ENCODE measurements around the gene MOV10L1.
"Not testable (repeated sequence)": the region's sequence is repeated elsewhere in the genome, so short reads cannot be mapped to it uniquely, and the experiment has no call there.

Gene MOV10L1

DNA sequence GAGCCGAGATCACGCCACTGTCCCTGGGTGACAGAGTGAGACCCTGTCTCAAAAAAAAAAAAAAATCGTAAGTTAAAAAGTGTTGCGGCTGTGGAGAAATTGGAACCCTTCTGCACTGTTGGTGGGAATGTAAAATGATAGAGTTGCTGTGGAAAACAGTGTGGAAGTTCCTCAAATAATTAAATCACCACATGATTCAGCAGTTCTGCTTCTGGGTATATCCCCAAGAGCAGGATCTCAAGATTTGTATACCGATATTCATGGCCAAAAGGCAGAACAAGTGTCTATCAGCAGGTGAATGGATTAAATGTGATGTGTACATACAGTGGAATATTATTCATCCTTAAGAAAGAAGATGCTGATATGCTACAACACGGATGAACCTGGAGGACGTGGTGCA lies 114.8 kb downstream of the MOV10L1 start:
- DNase-seq (ENCODE audit: low read depth in 2 of 2): no peak

- DNase-seq (ENCODE audit: low read depth in 2 of 2): not testable (repeated sequence)
These were observed 115.2 kb downstream of the MOV10L1 start for GRCh38 chr22:50204998-50205397.

DNA sequence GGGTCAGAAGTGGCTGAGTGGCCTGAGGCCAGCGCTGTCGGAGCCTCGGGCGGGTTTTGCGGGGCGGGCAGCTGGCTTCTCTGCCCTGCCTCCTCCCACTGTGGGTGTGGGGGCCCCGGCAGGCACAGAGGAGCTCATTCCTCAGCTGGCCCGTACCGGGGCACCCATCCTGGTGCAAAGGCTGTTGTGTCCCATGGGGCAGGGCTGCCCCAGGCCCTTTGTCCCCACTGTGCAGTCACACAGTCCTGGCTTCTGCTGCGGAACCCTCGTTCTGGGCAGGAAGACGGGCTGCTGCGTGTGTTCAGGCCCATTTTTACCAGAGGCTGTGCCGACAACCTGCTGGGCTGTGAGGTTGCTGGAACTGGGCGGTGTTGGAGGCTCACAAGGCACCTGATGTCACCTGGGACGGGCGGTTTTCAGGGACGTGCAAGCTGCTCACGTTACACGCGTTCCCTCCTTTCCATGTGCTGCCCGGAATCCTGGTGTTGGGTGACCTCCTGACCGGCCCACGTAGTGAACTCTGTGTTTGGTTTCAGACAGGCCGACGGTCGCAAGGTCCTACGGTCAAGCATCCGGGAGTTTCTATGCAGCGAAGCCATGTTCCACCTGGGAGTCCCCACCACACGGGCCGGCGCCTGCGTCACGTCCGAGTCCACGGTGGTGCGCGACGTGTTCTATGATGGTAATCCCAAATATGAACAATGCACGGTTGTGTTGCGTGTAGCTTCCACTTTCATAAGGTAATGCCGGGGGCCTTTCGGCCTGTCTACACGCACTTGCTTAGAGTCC lies 116.2 kb downstream of the MOV10L1 start:
- DNase-seq (ENCODE audit: low read depth in 2 of 2): no peak

- DNase-seq (ENCODE audit: low read depth in 2 of 2): no peak
These were observed 116.8 kb downstream of the MOV10L1 start for GRCh38 chr22:50206599-50206998.

GRCh38 chr22:50207383-50208140 lies 117.8 kb downstream of the MOV10L1 start:
- no peak for DNase-seq (ENCODE audit: low read depth in 2 of 2)

- DNase-seq (ENCODE audit: low read depth in 2 of 2): no peak
These were observed 118.7 kb downstream of the MOV10L1 start for GRCh38 chr22:50208430-50208938.

GRCh38 chr22:50208939-50209892 lies 119.4 kb downstream of the MOV10L1 start:
- DNase-seq (ENCODE audit: low read depth in 2 of 2): no peak

- peak in 1 of 2 donors; percentile 47 for DNase-seq (ENCODE audit: low read depth in 2 of 2)
These were observed 120.1 kb downstream of the MOV10L1 start for GRCh38 chr22:50209893-50210292.

GRCh38 chr22:50210378-50211139 lies 120.8 kb downstream of the MOV10L1 start:
- DNase-seq (ENCODE audit: low read depth in 2 of 2): no peak

DNA sequence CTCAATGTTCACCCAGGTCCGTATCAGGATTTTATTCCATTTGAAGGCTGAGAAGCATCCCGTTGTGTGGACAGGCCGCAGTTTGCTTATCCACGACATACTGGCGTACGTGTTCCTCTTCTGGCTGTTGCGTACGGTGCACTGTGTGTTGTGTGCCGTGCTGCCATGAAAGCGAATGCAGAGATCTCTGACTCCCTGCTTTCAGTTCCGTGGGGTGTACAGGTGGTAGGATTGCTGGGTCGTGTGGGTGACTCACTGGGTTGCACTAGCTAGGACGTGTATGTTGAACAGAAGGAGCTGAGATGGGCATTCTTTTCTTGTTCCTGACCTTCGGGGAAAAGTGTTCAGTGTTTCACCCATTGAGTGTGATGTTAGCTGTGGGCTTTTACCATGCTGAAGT lies 121.3 kb downstream of the MOV10L1 start:
- no peak for DNase-seq (ENCODE audit: low read depth in 2 of 2)

All from stimulated activated CD4-positive, alpha-beta T cell treated with anti-CD3 and anti-CD28 coated beads, Interleukin-15, amount 100 ng/mL, for 48 hours (primary cell).